Right lobe of liver (tissue), 4 donors: ENCODE results near the gene LRP5.

Source experiments
- POLR2A ChIP-seq: fragments of 450-650 bp; IDR thresholded peaks from one replicate; pipeline ENCODE4 v1.6.1; 2017; ENCODE audit warnings: antibody characterized with exemption, mild to moderate bottlenecking
- TF ChIP-seq, protein P1 (sequence below), 4 donors: fragments of 200-600 bp in 3 of 4; fragments of 450-650 bp in 1 of 4; IDR thresholded peaks; one replicate each; pipeline versions ENCODE4 v1.5.1 to v1.8.0; 2016 to 2022; ENCODE audit warnings: antibody characterized with exemption in 4 of 4, mild to moderate bottlenecking in 2 of 4
- donor health status: DM: no; HTN: no; CAD: no.
- donor health status: DM: no; HTN: no; CAD: no.
- donor health status: DM: no; HTN: yes; CAD: no.

DNA sequence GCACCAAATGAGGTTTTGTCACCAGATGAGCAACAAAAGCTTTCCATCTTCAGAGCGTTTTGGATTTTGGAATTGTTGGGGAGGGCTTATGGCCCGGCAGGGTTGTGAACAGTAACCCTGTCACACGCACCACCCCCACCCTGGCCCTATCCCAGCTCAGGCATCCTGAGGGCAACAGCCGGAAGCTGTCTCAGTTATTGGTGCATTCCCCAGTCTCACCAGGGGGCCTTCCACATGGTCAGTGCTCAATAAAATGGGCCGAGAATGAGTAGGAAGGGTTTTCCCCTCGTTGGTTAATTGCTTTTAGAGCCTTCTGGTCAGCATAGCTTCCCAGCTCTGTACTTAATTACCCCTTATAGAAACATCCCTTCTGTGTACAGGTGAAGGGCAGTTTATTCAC is 46.0 kb downstream of the LRP5 start:
- no peak for TF ChIP-seq POLR2A
- TF ChIP-seq, protein P1, sequence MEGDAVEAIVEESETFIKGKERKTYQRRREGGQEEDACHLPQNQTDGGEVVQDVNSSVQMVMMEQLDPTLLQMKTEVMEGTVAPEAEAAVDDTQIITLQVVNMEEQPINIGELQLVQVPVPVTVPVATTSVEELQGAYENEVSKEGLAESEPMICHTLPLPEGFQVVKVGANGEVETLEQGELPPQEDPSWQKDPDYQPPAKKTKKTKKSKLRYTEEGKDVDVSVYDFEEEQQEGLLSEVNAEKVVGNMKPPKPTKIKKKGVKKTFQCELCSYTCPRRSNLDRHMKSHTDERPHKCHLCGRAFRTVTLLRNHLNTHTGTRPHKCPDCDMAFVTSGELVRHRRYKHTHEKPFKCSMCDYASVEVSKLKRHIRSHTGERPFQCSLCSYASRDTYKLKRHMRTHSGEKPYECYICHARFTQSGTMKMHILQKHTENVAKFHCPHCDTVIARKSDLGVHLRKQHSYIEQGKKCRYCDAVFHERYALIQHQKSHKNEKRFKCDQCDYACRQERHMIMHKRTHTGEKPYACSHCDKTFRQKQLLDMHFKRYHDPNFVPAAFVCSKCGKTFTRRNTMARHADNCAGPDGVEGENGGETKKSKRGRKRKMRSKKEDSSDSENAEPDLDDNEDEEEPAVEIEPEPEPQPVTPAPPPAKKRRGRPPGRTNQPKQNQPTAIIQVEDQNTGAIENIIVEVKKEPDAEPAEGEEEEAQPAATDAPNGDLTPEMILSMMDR (IDR thresholded peaks at IDR 0.05), result no peak
